Measurements from ENCODE around the gene ZFP36L1. TPM values are rescaled to one million over a fixed set of nuclear protein-coding genes. Genes with fewer than 3 reads are reported as not detected.
A peak's percentile ranks its signal among the peaks of the same experiment; 100 is the strongest.

Gene ZFP36L1
- total and polyA plus RNA-seq, 10 of the 15 experiments (the other 5 are each of a cell fraction or from before 2014, with no cell fraction given), result 22.0 to 184 (median 66.1) TPM

DNA sequence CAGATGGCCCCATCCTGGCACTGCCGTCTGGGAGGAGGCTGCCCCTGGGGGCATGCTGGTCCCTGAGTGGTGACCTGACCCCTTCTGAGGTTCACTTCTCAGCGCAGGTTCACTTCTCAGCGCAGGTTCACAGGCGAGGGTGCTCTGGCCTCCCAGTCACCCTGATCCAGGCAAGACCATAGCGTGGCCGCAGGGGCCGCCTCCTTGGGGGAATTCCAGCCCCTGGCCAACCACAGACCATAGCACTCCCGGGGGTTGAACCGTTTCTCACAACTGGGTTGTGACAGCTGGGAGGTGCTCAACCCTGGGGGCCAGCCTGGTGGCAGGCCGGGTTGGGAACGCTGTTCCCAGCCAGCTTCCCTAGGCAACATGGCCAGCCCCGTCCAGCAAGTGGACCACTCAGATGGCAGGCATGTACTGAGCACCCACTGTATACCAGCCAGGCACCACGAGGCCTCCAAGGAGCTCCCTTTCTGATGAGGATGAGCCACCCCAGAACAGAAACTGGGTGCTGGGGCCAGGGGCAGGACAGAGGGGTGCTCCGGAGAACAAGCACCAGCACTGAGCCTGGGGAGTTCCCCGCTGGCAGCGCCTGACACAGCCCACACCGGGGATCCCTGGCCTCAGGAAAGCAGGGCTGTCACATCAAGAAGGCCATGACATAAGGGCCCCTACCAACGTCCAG is 28.3 kb upstream of the ZFP36L1 start (continued):
- no peak for TF ChIP-seq PAX8 (IDR thresholded peaks at IDR 0.05)
- TF ChIP-seq TAF1 (IDR thresholded peaks at IDR 0.05; ENCODE audit: borderline replicate concordance, low read depth, low read length), result peak; percentile 77; the same call in 1 of the 2 replicates
- TF ChIP-seq, protein P1, sequence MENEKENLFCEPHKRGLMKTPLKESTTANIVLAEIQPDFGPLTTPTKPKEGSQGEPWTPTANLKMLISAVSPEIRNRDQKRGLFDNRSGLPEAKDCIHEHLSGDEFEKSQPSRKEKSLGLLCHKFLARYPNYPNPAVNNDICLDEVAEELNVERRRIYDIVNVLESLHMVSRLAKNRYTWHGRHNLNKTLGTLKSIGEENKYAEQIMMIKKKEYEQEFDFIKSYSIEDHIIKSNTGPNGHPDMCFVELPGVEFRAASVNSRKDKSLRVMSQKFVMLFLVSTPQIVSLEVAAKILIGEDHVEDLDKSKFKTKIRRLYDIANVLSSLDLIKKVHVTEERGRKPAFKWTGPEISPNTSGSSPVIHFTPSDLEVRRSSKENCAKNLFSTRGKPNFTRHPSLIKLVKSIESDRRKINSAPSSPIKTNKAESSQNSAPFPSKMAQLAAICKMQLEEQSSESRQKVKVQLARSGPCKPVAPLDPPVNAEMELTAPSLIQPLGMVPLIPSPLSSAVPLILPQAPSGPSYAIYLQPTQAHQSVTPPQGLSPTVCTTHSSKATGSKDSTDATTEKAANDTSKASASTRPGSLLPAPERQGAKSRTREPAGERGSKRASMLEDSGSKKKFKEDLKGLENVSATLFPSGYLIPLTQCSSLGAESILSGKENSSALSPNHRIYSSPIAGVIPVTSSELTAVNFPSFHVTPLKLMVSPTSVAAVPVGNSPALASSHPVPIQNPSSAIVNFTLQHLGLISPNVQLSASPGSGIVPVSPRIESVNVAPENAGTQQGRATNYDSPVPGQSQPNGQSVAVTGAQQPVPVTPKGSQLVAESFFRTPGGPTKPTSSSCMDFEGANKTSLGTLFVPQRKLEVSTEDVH (IDR thresholded peaks at IDR 0.05; ENCODE audit: low read depth, partially characterized antibody), result no peak
- TF ChIP-seq, protein P2, sequence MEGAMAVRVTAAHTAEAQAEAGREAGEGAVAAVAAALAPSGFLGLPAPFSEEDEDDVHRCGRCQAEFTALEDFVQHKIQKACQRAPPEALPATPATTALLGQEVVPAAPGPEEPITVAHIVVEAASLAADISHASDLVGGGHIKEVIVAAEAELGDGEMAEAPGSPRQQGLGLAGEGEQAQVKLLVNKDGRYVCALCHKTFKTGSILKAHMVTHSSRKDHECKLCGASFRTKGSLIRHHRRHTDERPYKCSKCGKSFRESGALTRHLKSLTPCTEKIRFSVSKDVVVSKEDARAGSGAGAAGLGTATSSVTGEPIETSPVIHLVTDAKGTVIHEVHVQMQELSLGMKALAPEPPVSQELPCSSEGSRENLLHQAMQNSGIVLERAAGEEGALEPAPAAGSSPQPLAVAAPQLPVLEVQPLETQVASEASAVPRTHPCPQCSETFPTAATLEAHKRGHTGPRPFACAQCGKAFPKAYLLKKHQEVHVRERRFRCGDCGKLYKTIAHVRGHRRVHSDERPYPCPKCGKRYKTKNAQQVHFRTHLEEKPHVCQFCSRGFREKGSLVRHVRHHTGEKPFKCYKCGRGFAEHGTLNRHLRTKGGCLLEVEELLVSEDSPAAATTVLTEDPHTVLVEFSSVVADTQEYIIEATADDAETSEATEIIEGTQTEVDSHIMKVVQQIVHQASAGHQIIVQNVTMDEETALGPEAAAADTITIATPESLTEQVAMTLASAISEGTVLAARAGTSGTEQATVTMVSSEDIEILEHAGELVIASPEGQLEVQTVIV (IDR thresholded peaks at IDR 0.05; ENCODE audit: borderline replicate concordance, partially characterized antibody), result no peak
- no peak for TF ChIP-seq ZZZ3 (IDR thresholded peaks at IDR 0.05; ENCODE audit: control insufficient read depth, insufficient read length, low read depth)
- peak; percentile 98 for TF ChIP-seq MEF2B (IDR thresholded peaks at IDR 0.05; ENCODE audit: partially characterized antibody, poor library complexity, severe bottlenecking)
- TF ChIP-seq CHD1 (IDR thresholded peaks at IDR 0.05; ENCODE audit: low read depth, low read length), result no peak; the same call in 1 of the 2 replicates
- peak in 1 of 2 experiments; percentile 18; a peak in 1 of 4 replicates for TF ChIP-seq ETV6 (conservative IDR thresholded peaks at IDR 0.05 in 1 of 2, IDR thresholded peaks at IDR 0.05 in 1 of 2; ENCODE audit: borderline replicate concordance in 1 of 2, low read depth in 1 of 2)
- peak; percentile 39; the same call in 1 of the 2 replicates for TF ChIP-seq POLR2AphosphoS2 (IDR thresholded peaks at IDR 0.05; ENCODE audit: low read depth, low read length)
- 0 out of 2 replicates have a peak, but pooled peaks have one; percentile 18 for TF ChIP-seq ZSCAN29 (IDR thresholded peaks at IDR 0.05)
- peak; percentile 72 for TF ChIP-seq CHD2 (IDR thresholded peaks at IDR 0.05; ENCODE audit: borderline replicate concordance, low read depth, low read length)
- TF ChIP-seq RB1 (IDR thresholded peaks at IDR 0.05; ENCODE audit: borderline replicate concordance), result peak; percentile 83; the same call in 1 of the 2 replicates
- TF ChIP-seq POU2F2 (IDR thresholded peaks at IDR 0.05; ENCODE audit: borderline replicate concordance, low read depth, low read length), result peak; percentile 66; the same call in 2 of the 3 replicates
- no peak for TF ChIP-seq RUNX3 (IDR thresholded peaks at IDR 0.05; ENCODE audit: low read length)
- TF ChIP-seq CHD4 (IDR thresholded peaks at IDR 0.05), result no peak
- peak; percentile 63 for TF ChIP-seq NR2C1 (IDR thresholded peaks at IDR 0.05)
- peak; percentile 99 for TF ChIP-seq NR2F1 (conservative IDR thresholded peaks at IDR 0.05)
- TF ChIP-seq, protein P3, sequence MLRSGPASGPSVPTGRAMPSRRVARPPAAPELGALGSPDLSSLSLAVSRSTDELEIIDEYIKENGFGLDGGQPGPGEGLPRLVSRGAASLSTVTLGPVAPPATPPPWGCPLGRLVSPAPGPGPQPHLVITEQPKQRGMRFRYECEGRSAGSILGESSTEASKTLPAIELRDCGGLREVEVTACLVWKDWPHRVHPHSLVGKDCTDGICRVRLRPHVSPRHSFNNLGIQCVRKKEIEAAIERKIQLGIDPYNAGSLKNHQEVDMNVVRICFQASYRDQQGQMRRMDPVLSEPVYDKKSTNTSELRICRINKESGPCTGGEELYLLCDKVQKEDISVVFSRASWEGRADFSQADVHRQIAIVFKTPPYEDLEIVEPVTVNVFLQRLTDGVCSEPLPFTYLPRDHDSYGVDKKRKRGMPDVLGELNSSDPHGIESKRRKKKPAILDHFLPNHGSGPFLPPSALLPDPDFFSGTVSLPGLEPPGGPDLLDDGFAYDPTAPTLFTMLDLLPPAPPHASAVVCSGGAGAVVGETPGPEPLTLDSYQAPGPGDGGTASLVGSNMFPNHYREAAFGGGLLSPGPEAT (IDR thresholded peaks at IDR 0.05; ENCODE audit: low read depth), result peak; percentile 96
- TF ChIP-seq, protein P4, sequence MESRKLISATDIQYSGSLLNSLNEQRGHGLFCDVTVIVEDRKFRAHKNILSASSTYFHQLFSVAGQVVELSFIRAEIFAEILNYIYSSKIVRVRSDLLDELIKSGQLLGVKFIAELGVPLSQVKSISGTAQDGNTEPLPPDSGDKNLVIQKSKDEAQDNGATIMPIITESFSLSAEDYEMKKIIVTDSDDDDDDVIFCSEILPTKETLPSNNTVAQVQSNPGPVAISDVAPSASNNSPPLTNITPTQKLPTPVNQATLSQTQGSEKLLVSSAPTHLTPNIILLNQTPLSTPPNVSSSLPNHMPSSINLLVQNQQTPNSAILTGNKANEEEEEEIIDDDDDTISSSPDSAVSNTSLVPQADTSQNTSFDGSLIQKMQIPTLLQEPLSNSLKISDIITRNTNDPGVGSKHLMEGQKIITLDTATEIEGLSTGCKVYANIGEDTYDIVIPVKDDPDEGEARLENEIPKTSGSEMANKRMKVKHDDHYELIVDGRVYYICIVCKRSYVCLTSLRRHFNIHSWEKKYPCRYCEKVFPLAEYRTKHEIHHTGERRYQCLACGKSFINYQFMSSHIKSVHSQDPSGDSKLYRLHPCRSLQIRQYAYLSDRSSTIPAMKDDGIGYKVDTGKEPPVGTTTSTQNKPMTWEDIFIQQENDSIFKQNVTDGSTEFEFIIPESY (IDR thresholded peaks at IDR 0.05), result no peak
- TF ChIP-seq EZH2 (IDR thresholded peaks at IDR 0.05; ENCODE audit: borderline replicate concordance, control insufficient read depth, low read depth, low read length), result no peak
- no peak for TF ChIP-seq YBX1 (IDR thresholded peaks at IDR 0.05)

Measured in GM12878 (cell line).